ENCODE measurements around the gene HSD11B1.

HSD11B1 gene

DNA sequence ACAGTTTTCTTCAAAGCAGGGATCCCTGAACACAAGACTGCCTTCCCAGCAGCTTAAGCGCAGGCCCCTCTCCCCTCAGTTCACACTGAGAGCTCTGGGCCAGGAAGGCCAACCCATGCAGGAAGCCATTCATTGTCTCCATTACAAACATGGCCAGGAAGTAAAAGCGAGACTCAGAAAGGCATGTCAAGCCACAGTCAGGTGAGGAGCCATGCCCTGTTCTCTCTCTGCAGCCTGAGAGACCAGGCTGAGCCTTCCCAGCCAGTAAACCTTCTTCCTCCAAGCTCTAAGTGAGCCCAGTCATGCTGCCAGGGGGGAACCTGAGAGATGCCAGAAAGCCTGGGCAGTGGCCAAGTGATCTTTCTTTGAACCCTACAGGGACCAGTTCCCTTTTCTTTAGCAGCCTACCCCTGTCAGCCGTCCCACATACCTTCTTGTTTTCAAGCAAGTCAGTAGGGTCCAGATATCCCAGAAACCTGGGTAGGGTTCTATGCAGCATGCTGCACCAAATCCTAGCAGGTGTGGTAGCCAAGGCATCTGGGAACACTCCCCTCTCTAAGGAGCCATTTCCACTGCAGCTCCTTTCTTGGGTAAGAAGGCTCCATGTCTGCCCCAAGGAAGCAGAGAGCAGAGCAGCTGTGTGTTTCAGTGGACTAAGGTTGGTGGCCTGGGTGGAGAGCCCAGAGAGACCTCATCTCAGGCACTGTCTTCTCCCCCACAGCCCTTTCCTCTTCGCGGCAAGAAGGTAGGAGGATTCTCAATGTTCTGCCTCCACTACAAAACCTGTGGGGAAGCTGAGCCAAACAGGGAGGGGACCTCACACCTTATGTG lies 52.2 kb downstream of the HSD11B1 start:
- peak; percentile 49 for DNase-seq
- peak; percentile 30 for ATAC-seq

DNA sequence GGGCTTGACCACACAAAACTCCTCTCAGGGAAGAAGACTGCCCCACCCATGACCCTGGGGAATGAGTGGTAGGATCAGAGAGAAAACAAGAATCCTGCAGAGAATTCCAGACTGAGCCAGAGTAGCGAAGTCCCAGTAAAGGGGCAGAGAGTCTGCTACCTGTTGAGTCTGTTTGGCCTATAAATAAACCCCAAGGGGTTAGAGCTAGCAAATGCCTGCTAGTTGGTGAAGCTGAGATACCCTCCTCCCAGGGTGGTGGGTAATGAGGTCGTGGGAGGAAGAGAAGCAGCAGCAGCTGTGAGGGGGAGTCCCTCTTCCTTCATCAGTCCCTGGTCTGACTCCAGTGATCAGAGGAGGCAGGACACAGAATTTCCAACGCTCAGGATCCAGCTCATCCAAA lies 53.8 kb downstream of the HSD11B1 start:
- DNase-seq (no peak), ATAC-seq (no peak)

DNA sequence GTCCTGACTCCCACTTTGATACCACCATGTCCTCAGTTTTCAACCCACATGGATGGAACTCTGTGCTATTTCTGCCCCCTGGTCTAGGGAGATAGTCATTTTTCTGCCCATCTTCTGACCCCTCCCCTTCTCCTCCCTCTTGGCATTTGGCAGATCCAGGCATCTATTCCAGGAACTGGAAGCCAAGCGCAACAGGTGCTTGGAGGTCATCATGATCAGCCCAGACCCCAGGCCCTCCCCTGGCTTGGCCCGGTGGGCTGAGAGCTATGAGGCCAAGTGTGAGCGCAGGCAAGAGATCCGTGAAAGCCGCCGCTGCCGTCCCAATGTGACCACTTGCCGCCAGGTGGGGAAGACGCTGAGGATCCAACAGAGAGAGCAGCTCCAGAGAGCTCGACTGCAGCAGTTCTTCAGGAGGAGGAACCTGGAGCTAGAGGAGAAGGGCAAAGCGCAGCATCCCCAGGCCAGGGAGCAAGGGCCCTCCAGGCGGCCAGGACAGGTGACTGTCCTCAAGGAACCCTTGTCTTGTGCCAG lies 55.2 kb downstream of the HSD11B1 start:
- ATAC-seq (no peak), DNase-seq (no peak)

DNA sequence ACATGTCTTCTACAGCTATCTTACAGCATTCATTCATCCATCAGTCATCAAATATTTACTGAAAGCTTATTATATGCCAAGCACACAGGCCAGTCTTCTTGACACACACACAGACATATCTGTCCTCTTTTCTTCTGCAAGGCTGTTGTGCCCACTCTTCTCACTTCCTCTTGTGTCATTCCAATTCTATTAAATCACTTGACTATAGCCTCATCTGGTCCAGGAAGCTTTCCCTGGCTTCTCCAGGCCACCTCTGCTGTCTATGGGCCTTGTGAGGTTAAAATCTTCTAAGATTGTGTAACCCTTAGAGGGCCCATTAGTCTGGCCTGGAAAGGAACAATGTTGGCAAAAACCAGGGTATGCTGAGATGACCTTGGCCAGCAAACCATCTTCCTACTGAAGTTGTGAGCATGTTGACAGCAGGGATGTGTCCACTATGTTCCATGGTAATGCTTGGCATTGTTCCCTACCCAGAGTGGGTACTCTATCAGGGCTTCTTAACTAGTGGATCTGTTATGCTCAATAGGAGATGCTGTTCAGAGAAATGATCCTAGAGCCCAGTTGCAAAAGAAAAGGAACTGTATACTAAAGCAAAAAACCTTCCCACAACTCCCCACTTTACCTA lies 56.5 kb downstream of the HSD11B1 start:
- ATAC-seq (no peak), DNase-seq (no peak)

DNA sequence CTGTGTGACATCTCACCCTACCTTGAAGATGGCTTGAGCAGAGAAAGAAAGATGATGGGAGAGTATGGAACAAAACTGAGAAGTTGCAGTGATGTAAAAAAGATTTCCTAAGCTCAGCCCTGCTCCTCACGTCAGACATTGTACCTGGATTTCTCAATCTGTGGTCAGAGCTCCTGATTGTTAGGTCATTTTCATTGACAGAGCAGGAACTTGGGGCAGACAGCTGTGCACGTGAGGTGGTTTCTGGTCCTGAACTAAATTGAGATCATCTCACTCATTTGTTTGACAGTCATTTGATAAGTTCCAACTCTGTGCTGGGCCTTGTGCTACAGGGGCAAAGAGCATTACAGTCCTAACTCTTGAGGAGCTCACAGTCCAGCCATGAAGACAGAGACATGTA lies 61.4 kb downstream of the HSD11B1 start:
- no peak for DNase-seq
- ATAC-seq = no peak

DNA sequence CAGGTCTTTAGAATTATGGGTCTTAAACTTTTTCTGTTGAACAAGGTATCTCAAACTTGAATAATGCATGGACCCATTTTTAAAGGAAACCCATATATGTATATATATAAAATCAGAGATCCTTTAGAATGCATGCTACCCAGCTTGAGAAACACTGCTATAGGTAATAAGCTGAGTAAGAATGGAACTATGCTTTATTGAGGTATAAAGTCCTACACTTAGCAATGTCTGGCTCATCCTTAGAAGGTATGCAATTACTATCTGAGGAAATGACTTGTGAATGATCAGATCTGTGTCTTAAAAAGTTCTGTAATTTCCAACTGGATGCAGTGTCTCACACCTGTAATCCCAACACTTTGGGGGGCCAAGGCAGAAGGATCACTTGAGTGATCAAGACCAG lies 62.5 kb downstream of the HSD11B1 start:
- DNase-seq (no peak), ATAC-seq (no peak)

DNA sequence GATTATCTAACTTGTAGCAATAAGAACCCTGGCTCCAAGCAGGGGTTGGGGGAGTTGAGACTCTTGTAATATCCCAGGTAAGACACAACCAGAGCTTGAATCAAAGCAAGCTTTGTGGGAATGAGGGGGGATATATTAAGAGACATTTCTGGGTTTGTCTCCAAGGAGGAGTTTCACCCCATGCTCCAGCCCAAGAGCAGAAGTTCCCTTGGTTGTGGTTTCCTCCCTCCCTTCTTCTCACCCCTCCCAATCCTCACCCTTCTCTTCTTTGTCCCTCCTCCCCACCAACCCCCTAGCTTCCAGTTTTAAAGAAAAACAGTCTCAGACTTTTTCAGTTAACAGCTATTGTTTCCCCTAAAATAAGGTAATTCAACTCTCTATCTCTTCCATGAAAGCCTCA lies 63.1 kb downstream of the HSD11B1 start:
- ATAC-seq (no peak), DNase-seq (no peak)

DNA sequence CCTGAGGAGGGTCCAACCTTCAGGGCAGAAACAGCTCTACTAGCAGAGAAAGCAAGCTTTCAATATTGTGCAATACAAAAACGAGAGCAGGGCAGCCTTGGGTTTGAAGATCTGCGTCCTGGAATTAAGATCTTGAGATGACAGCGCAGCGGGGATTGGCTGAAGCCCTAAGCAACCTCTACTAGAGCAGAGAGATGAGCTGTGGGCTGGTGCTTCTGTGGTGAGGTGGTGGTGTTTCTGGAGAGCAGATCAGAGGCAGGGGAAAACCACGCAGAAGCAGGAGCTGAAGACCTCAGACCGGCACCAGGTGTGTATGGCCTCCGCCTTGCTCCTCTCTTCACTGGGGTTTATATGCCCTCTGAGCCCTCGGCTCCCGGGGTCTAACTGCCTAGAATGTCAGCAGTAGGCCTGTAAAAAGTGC lies 63.7 kb downstream of the HSD11B1 start:
- peak; percentile 81 for DNase-seq
- peak; percentile 85 for ATAC-seq

DNA sequence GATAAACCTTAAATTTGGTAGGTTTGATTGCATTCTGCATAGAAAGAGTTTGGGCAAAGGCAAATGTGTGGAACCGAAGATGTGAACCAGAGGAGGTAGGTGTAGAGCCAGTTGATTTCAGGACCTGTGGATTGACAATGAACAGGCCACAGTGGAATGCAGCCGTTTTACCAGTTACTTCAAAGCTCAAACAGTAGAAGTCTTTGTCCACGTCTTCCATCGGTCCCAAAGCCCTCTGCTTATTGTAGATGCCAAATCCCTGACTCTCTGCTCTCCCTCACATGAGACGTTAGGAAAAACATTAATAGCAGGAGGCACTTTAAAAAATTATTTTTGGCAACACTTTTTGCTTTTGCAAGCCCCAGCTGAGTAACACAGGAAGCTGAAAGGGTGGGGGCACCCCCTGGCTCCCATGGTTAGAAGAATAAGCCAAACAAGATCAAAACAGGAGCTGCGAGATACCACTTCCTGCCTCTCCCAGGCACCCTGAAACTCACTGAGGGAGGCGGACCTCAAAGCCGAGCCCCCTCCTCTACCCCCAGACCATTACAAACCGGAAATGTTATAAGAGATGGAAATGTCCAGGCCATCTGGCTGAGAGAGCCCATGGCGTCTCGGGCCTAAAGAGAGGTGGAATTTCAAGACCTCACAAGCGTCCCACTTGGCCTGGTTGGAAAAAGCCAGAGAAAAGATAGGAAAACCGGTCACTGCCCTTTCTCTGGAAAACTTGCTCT lies 64.7 kb downstream of the HSD11B1 start:
- peak; percentile 75 for ATAC-seq
- peak; percentile 77 for DNase-seq

DNA sequence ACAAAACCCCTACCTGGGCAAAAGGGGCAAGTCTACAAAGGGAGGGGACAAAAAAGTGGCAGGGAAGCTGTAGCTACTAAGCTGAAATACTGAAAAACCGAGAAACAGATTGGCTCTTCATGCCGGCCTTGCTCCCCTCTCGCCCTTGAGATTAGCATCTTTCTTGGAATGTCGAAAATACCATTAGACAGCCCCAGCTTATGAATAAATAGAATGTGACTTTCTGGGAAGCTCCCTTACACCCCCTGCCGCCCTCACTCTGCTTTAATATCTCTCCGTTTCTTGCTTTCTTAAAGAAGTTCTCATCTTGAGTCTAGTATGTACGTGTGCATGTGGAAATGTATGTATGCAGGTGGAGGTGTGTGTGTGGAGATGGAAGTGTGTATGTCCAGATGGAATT lies 65.3 kb downstream of the HSD11B1 start:
- DNase-seq = no peak
- no peak for ATAC-seq

DNA sequence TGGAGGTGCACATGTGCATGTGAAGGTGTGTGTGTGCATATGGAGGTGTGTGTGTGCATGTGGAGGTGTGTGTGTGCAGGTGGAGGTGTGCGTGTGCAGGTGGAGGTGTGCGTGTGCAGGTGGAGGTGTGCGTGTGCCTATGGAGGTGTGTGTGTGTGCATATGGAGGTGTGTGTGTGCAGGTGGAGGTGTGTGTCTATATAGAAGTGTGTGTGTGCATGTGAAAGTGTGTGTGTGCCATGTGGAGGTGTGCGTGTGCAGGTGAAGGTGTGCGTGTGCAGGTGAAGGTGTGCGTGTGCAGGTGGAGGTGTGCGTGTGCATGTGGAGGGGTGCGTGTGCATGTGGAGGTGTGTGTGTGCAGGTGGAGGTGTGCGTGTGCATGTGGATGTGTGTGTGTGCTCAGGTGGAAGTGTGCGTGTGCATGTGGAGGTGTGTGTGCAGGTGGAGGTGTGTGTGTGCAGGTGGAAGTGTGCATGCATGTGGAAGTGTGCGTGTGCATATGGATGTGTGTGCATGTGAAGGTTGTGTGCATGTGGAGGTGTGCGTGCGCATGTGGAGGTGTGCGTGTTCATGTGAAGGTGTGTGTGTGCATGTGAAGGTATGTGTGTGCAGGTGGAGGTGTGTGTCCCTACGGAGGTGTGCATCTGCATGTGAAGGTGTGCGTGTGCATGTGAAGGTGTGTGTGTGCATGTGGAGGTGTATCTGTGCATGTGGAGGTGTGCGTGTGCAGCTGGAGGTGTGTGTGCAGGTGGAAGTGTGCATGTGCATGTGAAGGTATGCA lies 66.2 kb downstream of the HSD11B1 start:
- no peak for ATAC-seq
- DNase-seq = no peak

DNA sequence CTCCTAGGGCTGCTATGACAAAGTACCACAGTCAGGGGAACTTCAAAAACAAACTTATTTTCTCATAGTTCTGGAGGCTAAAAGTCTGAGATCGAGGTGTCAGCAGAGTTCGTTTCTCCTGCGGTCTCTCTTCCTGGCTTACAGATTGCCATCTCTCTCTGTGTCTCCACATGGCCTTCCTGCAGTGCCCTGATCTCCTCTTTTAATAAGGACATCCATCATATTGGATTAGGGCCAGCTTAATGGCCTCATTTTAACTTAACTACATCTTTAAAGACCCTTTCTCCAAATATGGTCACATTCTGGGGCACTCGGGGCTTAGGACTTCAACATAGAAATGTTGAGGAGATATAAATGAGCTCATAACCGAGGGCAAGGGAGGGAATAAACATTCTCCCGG lies 67.5 kb downstream of the HSD11B1 start:
- no peak for ATAC-seq
- no peak for DNase-seq

DNA sequence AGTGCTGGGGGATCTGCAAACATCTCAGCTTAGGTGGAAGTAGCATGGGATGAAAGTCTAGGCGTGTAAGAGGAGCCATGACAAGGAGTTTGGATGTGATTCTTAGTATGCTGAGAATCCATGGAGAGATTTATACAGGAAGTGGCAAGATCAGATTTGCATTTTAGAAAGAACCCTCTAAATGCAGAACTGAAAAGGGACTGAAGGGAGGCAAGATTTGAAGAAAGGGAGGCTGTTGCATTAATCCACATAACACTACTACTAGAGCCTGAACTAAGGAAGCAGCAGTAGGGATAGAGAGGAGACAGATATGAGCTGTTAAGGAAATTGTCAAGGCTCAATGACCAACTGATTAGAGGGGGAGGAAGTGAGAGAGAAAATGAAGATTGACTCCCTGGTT lies 69.9 kb downstream of the HSD11B1 start:
- no peak for ATAC-seq
- DNase-seq = no peak

DNA sequence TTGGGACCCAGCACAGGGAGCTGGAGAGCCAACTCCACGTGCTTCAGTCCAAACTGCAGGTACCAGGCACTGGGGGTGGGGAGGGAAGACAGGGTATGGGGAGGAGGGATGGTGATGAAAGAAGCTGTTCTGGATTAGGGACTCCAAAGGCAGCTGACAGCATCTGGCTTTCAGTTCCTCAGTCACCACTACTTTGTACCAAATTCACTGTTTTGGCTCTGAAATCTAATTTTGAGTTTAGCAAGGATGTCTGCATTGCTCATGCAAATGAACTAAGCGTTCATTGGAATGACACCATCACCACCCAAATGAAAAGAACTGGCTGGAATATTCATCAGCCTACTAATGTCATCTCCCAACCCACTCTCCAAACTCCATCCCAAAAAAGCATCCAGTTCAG lies 71.0 kb downstream of the HSD11B1 start:
- ATAC-seq = peak; percentile 2
- no peak for DNase-seq

DNA sequence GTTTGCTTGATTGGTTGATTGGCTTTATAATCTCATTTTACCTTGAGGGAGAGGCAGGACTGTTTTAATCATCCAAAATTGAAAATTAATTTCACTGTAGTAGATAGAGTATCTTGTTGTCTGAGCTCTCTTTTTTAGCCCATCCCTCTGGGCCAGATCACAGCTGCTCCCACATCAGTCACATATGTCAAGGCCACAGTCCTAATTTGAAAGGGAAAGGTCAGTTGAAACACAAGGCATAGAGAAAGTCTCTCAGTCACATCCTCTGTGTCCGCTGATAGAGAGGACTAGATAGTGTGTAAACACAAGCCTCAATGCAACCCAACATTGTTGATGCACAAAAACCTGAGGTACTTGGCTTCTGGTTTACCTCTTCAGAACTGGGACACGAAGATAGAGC lies 72.9 kb downstream of the HSD11B1 start:
- DNase-seq (no peak), ATAC-seq (no peak)

DNA sequence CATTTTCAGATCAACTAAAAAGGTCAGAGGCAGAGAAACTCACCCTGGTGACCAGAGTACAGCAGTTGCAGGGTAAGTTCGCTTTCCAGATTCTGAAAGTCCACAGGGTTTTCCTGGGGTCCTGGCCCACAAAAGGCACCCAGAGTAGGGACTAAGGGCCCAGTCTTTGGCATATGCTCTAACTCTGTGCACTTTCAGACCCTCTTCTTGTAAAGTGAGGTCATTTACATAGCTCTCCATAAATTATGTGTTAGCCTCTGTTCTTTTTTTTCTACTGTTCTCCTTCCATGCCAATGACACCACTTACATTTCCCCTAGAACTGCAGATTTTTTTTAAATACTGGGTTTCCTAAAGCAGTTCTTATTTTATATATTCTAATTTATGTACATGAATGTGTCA lies 73.5 kb downstream of the HSD11B1 start:
- DNase-seq = no peak
- ATAC-seq = no peak

DNA sequence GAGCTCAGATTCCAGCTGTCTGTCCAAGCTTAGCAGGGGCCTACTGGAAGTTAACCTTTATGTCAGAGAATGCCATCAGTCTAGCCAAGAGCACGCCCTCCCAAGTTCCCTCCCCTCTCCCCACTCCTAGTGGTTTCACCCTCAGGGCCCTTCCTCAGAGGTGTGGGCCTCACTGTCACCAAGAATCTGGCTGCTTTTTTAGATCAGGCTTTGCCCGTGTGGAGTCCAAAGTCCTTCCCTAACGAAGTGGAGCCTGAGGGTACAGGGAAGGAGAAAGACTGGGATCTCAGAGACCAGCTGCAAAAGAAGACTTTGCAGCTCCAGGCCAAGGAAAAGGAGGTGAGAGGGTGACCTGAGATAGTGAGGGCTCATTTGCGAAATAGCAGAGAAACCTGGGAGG lies 75.6 kb downstream of the HSD11B1 start:
- ATAC-seq (no peak), DNase-seq (no peak)

DNA sequence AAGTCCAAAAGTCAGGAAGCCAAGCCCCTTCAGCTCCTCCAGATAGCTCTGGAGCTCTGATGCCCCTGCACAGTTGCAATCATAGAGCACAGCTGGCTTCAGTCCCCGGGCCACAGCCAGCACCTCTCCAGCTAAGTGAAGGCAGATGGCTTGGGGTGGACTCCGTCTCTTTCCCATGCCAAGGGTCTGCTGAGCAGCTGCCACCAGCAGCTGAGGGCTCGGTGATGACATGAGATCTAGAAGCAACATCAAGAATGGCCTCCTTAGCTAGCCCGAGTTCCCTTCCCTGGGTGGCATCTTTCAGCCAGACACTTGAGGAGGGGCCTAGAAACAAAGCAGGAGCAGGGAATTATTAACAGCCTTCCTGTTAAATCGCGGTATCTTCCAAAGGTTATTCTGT lies 78.7 kb downstream of the HSD11B1 start:
- DNase-seq = no peak
- ATAC-seq = no peak

Data from stimulated activated naive CD8-positive, alpha-beta T cell treated with anti-CD3 and anti-CD28 coated beads, Interleukin-15, Interleukin-2, amounts not matched to agents 100 U/mL and 50 U/mL, for 24 hours (primary cell).